Tibial nerve (tissue), 4 donors: ENCODE results near the gene HGFAC. TPM values are rescaled to one million over a fixed set of nuclear protein-coding genes. Genes with fewer than 3 reads are reported as not detected.

Experiments
- DNase-seq, 2 donors: peaks; one replicate each; pipeline ENCODE4 v3.0.0-alpha.2; 2019; ENCODE audit warnings: low spot score in 2 of 2
- H3K27ac ChIP-seq, 4 donors: fragments of 200-600 bp; sonication (generic) in 3 of 4; one replicate each; pipeline ENCODE4 v1.5.1; 2017 to 2019; ENCODE audit warnings: mild to moderate bottlenecking in 1 of 4
- H3K27me3 ChIP-seq, 2 donors: fragments of 200-600 bp; sonication (generic) in 1 of 2; one replicate each; pipeline versions ENCODE4 v1.5.1 to v1.6.0; 2017 to 2019
- H3K36me3 ChIP-seq, 3 donors: fragments of 200-600 bp; sonication (generic); one replicate each; pipeline ENCODE4 v1.5.1; 2018 to 2019
- H3K4me1 ChIP-seq, 4 donors: fragments of 200-600 bp; sonication (generic) in 3 of 4; one replicate each; pipeline ENCODE4 v1.5.1; 2017 to 2019
- H3K4me3 ChIP-seq, 4 donors: fragments of 200-600 bp; sonication (generic) in 3 of 4; one replicate each; pipeline ENCODE4 v1.5.1; 2017 to 2019; ENCODE audit warnings: mild to moderate bottlenecking in 1 of 4, moderate library complexity in 1 of 4
- H3K9me3 ChIP-seq, 4 donors: fragments of 200-600 bp; sonication (generic) in 3 of 4; one replicate each; pipeline ENCODE4 v1.5.1; 2017 to 2019
- CTCF ChIP-seq, 5 experiments: fragments of 200-600 bp in 3 of 5; fragments of 450-650 bp in 2 of 5; sonication (generic) in 3 of 5; IDR thresholded peaks; one replicate each; pipeline ENCODE4 v1.5.1; 2016 to 2019; ENCODE audit warnings: antibody characterized with exemption in 5 of 5, mild to moderate bottlenecking in 3 of 5, moderate library complexity in 2 of 5
- EP300 ChIP-seq, 2 donors: sonication (generic); formaldehyde crosslinking; IDR thresholded peaks; one replicate each; pipeline ENCODE4 v1.6.1; 2017; ENCODE audit warnings: antibody characterized with exemption in 2 of 2, mild to moderate bottlenecking in 1 of 2
- POLR2A ChIP-seq, 2 donors: fragments of 450-650 bp; IDR thresholded peaks; one replicate each; pipeline ENCODE4 v1.6.1; 2017; ENCODE audit warnings: antibody characterized with exemption in 2 of 2, mild to moderate bottlenecking in 2 of 2, moderate library complexity in 2 of 2
- WGBS, 2 donors: methylation state at CpG; one replicate each; pipeline ENCODE4 v1.1.5; 2018; 5-methylcytosine and 5-hydroxymethylcytosine counted together
- total RNA-seq, 4 donors: library from RNA; depleted of rRNA; stranded (reverse); fragments of >200 nt; gene quantifications; one replicate each; pipeline ENCODE4 v1.1.0, GENCODE V29; 2016

HGFAC gene
- total RNA-seq, 4 donors from 2014 or later = not detected

- Histone ChIP-seq H3K27ac (no peak overlapping the region), H3K27me3 (peaks cover 0 to 61% of the 10 kb centered on the region in 2 donors), H3K4me3 (no peak overlapping the region), H3K4me1 (peaks cover 0 to 6% (median 0%) of the 10 kb centered on the region in 4 donors), H3K9me3 (no peaks in the 10 kb centered on the region), H3K36me3 (no peaks in the 10 kb centered on the region)
- 80 to 82% methylated on average over 19 to 21 of the region's 22 CpGs for WGBS, 2 donors
- TF ChIP-seq EP300 (IDR thresholded peaks at IDR 0.05) = no peak
- TF ChIP-seq CTCF (IDR thresholded peaks at IDR 0.05) = no peak
- no peak for TF ChIP-seq POLR2A (IDR thresholded peaks at IDR 0.05)
- no peak for DNase-seq
Observed at GRCh38 chr4:3475713-3476260, 34.0 kb downstream of the HGFAC start.

DNA sequence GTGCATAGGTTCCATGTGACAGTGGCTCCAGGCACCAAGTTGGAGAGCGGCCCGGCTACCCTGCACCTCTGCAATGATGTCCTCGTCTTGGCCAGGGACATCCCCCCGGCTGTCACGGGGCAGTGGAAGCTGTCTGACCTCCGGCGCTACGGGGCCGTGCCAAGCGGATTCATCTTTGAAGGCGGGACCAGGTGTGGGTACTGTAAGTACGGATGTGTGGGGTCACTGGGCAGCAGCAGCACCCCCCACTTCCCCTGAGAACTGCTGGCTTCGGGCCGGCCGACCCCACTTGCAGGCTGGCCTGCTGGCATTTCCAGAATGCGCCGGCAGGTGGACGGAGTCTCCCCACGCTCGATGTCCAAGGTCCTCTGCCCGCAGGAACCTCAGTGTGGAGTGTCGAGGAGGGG, 34.6 kb downstream of the HGFAC start:
- WGBS, 2 donors = 89 to 94% methylated on average over 20 to 22 of the region's 22 CpGs
- Histone ChIP-seq H3K27ac (no peak overlapping the region), H3K4me3 (no peak overlapping the region), H3K36me3 (no peaks in the 10 kb centered on the region), H3K27me3 (peaks cover 0 to 62% of the 10 kb centered on the region in 2 donors), H3K9me3 (no peaks in the 10 kb centered on the region), H3K4me1 (peaks cover 0 to 8% (median 0%) of the 10 kb centered on the region in 4 donors)
- TF ChIP-seq POLR2A (IDR thresholded peaks at IDR 0.05) (no peak), CTCF (IDR thresholded peaks at IDR 0.05) (no peak), EP300 (IDR thresholded peaks at IDR 0.05) (no peak)
- DNase-seq = no peak

GRCh38 chr4:3476936-3477749, 35.4 kb downstream of the HGFAC start:
- Histone ChIP-seq H3K9me3 (no peaks in the 10 kb centered on the region), H3K4me3 (no peak overlapping the region), H3K27me3 (peaks cover 0 to 70% of the 10 kb centered on the region in 2 donors), H3K27ac (no peak overlapping the region), H3K4me1 (peaks cover 0 to 8% (median 0%) of the 10 kb centered on the region in 4 donors), H3K36me3 (no peaks in the 10 kb centered on the region)
- 76 to 82% methylated on average over 14 to 27 of the region's 27 CpGs for WGBS, 2 donors
- no peak for DNase-seq
- TF ChIP-seq POLR2A (IDR thresholded peaks at IDR 0.05) = no peak
- TF ChIP-seq CTCF (IDR thresholded peaks at IDR 0.05) = no peak
- TF ChIP-seq EP300 (IDR thresholded peaks at IDR 0.05) = no peak

DNA sequence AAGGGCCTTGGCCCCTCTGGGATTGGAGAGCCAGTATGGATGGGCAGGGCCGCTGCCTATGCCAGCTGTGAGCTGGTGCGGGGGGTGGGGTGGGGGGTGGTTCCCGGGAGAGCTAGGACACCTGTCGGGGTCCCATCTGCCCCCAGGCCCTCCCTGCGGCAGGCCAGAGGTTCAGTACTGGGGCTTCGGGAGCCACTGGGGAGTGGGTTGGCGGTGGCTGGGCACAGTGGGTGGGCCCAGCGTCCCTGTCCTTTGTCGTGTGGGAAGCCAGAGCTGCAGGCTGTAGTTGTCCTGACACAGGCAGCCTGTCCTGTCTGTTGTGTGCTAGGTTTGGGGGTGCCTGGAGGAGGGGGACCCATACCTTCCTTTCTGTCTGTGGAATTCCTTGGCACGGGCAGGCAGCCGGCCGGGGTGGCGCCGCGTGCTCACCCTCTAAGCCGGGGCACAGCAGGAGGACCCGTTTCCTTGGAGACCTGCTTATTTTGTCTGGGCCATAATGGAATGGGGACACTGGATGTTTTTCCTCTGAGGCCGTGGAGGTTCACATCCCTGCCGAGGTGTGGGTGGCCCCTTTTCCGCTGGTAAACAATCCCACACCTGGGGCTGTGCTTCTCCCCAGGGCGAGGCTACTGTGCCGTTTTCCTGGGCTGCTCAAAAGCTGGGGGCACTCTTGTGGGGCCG, 36.1 kb downstream of the HGFAC start:
- no peaks in the 10 kb centered on the region for H3K36me3 ChIP-seq
- peaks cover 0 to 71% of the 10 kb centered on the region in 2 donors for H3K27me3 ChIP-seq
- no peak overlapping the region for H3K4me3 ChIP-seq
- DNase-seq = no peak
- H3K9me3 ChIP-seq = no peaks in the 10 kb centered on the region
- H3K27ac ChIP-seq = no peak overlapping the region
- no peak for TF ChIP-seq EP300 (IDR thresholded peaks at IDR 0.05)
- no peak for TF ChIP-seq CTCF (IDR thresholded peaks at IDR 0.05)
- TF ChIP-seq POLR2A (IDR thresholded peaks at IDR 0.05) = no peak
- 72% methylated on average over 20 to 22 of the region's 23 CpGs for WGBS, 2 donors
- peaks cover 0 to 8% (median 0%) of the 10 kb centered on the region in 4 donors for H3K4me1 ChIP-seq
